SU-DHL-6 (cell line): ENCODE results near the gene BAK1.
"Not testable (repeated sequence)": the region's sequence is repeated elsewhere in the genome, so short reads cannot be mapped to it uniquely, and the experiment has no call there.

Experiments used
- H2AFZ ChIP-seq: fragments of 200-600 bp; sonication (generic); 2 replicates; pipeline ENCODE4 v1.6.1; 2014; ENCODE audit warnings: low read depth, mild to moderate bottlenecking, moderate library complexity, mixed read lengths, antibody characterized with exemption, low read length; ENCODE audit not compliant: severe bottlenecking
- H3F3A ChIP-seq: fragments of 200-600 bp; shearing (Covaris generic); 2 replicates; pipeline ENCODE4 v1.6.0; 2016; ENCODE audit warnings: antibody characterized with exemption, mild to moderate bottlenecking; ENCODE audit not compliant: insufficient read depth
- H3K27ac ChIP-seq: fragments of 200-600 bp; sonication (generic); 2 replicates; pipeline ENCODE4 v1.5.1; 2016; ENCODE audit warnings: low read depth, mild to moderate bottlenecking, low read length, moderate library complexity, mixed read lengths
- H3K27me3 ChIP-seq: fragments of 200-600 bp; sonication (generic), shearing (Covaris generic); 2 replicates; pipeline ENCODE4 v1.6.0; 2014; ENCODE audit warnings: mild to moderate bottlenecking, low read length
- H3K36me3 ChIP-seq: fragments of 200-600 bp; sonication (generic); 2 replicates; pipeline ENCODE4 v1.6.1; 2014; ENCODE audit warnings: mild to moderate bottlenecking, low read length, mixed read lengths
- H3K4me2 ChIP-seq: fragments of 300-600, 200-600 bp; shearing (Covaris generic), sonication (generic); 2 replicates; pipeline ENCODE4 v1.6.0; 2014; ENCODE audit warnings: low read length, low read depth, mild to moderate bottlenecking; ENCODE audit not compliant: poor library complexity, severe bottlenecking
- H3K4me3 ChIP-seq: fragments of 200-600 bp; sonication (generic); 2 replicates; pipeline ENCODE4 v1.5.1; 2014; ENCODE audit warnings: antibody characterized with exemption, low read length, mild to moderate bottlenecking, mixed read lengths; ENCODE audit not compliant: insufficient read depth, poor library complexity, severe bottlenecking
- H3K79me2 ChIP-seq: fragments of 200-600 bp; sonication (generic); 2 replicates; pipeline ENCODE4 v1.6.1; 2014; ENCODE audit warnings: mild to moderate bottlenecking, low read length, moderate library complexity; ENCODE audit not compliant: insufficient read depth
- H3K9ac ChIP-seq: fragments of 200-600 bp; sonication (generic); 2 replicates; pipeline ENCODE4 v1.7.0; 2014; ENCODE audit warnings: mild to moderate bottlenecking, low read length
- H3K9me2 ChIP-seq: fragments of 200-600 bp; sonication (generic); replicated peaks from 2 replicates; pipeline ENCODE4 v1.6.1; 2014; ENCODE audit warnings: low read length; ENCODE audit not compliant: insufficient read depth
- H3K9me3 ChIP-seq: fragments of 200-600 bp; sonication (generic); 2 replicates; pipeline ENCODE4 v1.6.1; 2014; ENCODE audit warnings: low read length, mixed read lengths; ENCODE audit not compliant: insufficient read depth
- H4K20me1 ChIP-seq: fragments of 200-600 bp; sonication (generic); 2 replicates; pipeline ENCODE4 v1.6.1; 2014; ENCODE audit warnings: low read depth, mild to moderate bottlenecking, antibody characterized with exemption, low read length, moderate library complexity, mixed read lengths
- EZH2phosphoT487 ChIP-seq: fragments of 200-600 bp; sonication (generic), shearing (Covaris generic); conservative IDR thresholded peaks from 2 replicates; pipeline ENCODE4 v1.6.1; 2018; ENCODE audit warnings: mild to moderate bottlenecking, antibody characterized with exemption, low read length, moderate library complexity, mixed read lengths
- TF ChIP-seq, protein P1 (sequence below): fragments of 200-600 bp; sonication (generic); IDR thresholded peaks from one replicate; pipeline ENCODE4 v1.5.1; 2017; ENCODE audit warnings: antibody characterized with exemption, mild to moderate bottlenecking, low read length, moderate library complexity; ENCODE audit not compliant: insufficient read depth, poor library complexity, severe bottlenecking

BAK1 gene

GRCh38 chr6:33547499-33547898 is 32.6 kb downstream of the BAK1 start:
- no peak overlapping the region for H3K27ac ChIP-seq
- TF ChIP-seq, protein P1, sequence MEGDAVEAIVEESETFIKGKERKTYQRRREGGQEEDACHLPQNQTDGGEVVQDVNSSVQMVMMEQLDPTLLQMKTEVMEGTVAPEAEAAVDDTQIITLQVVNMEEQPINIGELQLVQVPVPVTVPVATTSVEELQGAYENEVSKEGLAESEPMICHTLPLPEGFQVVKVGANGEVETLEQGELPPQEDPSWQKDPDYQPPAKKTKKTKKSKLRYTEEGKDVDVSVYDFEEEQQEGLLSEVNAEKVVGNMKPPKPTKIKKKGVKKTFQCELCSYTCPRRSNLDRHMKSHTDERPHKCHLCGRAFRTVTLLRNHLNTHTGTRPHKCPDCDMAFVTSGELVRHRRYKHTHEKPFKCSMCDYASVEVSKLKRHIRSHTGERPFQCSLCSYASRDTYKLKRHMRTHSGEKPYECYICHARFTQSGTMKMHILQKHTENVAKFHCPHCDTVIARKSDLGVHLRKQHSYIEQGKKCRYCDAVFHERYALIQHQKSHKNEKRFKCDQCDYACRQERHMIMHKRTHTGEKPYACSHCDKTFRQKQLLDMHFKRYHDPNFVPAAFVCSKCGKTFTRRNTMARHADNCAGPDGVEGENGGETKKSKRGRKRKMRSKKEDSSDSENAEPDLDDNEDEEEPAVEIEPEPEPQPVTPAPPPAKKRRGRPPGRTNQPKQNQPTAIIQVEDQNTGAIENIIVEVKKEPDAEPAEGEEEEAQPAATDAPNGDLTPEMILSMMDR = no peak
- no peak for TF ChIP-seq EZH2phosphoT487

GRCh38 chr6:33546766-33547165 is 33.3 kb downstream of the BAK1 start:
- Histone ChIP-seq H3F3A (no peaks in the 10 kb centered on the region), H3K4me2 (no peak overlapping the region), H3K4me3 (no peak overlapping the region), H3K36me3 (no peaks in the 10 kb centered on the region), H3K9me3 (no peaks in the 10 kb centered on the region), H3K79me2 (no peaks in the 10 kb centered on the region), H3K27me3 (no peaks in the 10 kb centered on the region), H2AFZ (no peak overlapping the region), H3K9ac (no peak overlapping the region), H3K27ac (no peak overlapping the region), H4K20me1 (no peaks in the 10 kb centered on the region), H3K9me2 (no peaks in the 10 kb centered on the region)
- no peak for TF ChIP-seq EZH2phosphoT487
- TF ChIP-seq, protein P1 = no peak

More at GRCh38 chr6:33547499-33547898, 32.6 kb downstream of the BAK1 start:
- H4K20me1 ChIP-seq = no peaks in the 10 kb centered on the region
- H3K9me2 ChIP-seq = no peaks in the 10 kb centered on the region
- H3K4me3 ChIP-seq = no peak overlapping the region
- H3K27me3 ChIP-seq = no peaks in the 10 kb centered on the region
- H2AFZ ChIP-seq = no peak overlapping the region
- no peak overlapping the region for H3K4me2 ChIP-seq
- H3K79me2 ChIP-seq = no peaks in the 10 kb centered on the region
- H3K9me3 ChIP-seq = no peaks in the 10 kb centered on the region
- H3K36me3 ChIP-seq = no peaks in the 10 kb centered on the region
- H3F3A ChIP-seq = no peaks in the 10 kb centered on the region
- H3K9ac ChIP-seq = no peak overlapping the region

DNA sequence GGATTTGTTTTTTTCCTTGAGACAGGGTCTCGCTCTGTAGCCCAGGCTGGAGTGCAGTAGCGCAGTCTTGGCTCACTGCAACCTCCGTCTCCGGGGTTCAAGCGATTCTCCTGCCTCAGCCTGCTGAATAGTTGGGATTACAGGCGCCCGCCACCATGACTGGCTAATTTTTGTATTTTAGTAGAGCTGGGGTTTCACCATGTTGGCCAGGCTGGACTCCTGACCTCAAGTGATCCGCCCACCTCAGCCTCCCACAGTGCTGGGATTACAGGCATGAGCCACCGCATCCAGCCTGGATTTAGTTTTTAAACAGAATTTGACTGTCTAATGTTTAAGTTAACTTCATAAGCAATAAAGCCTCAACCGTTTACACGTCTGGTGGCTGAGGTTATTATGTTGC is 34.8 kb downstream of the BAK1 start:
- H3K9ac ChIP-seq, H3F3A ChIP-seq, H3K27me3 ChIP-seq, H3K27ac ChIP-seq, H3K9me2 ChIP-seq, H4K20me1 ChIP-seq, H3K9me3 ChIP-seq, H3K79me2 ChIP-seq, H3K4me2 ChIP-seq, H3K4me3 ChIP-seq, H2AFZ ChIP-seq, H3K36me3 ChIP-seq: not testable (repeated sequence)

DNA sequence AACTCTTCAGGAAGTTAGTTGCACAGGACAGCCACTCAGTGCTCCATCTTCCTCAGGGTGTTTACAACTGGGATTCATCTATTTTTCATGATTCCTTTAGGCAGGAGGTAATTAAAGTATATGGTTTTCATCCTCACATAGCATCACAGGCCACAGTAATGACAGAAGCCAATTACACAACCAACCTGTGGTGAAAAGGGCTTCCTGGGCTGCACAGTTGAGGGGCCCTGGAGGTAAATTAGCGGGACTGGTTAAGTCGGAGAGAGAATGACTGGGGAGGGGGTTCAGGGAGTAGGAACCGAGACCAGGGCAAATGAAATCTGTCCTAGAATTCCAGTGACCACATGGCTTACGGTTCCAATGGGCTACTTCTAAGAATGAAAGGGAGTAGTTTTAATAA is 37.0 kb downstream of the BAK1 start:
- Histone ChIP-seq H3K79me2 (no peaks in the 10 kb centered on the region), H3K9ac (no peak overlapping the region), H3K4me3 (no peak overlapping the region), H4K20me1 (no peaks in the 10 kb centered on the region), H3K9me2 (no peaks in the 10 kb centered on the region), H3K9me3 (no peaks in the 10 kb centered on the region), H2AFZ (no peak overlapping the region), H3F3A (no peaks in the 10 kb centered on the region), H3K27me3 (no peaks in the 10 kb centered on the region), H3K36me3 (no peaks in the 10 kb centered on the region), H3K4me2 (no peak overlapping the region), H3K27ac (no peak overlapping the region)
- TF ChIP-seq, protein P1 = no peak
- TF ChIP-seq EZH2phosphoT487 = no peak
